Activated T-cell treated with anti-CD3 and anti-CD28 coated beads, Interleukin-2, amount 50 U/mL, for 1 hour (primary cell): Measurements from ENCODE around the gene DPH7.
A peak's percentile ranks its signal among the peaks of the same experiment; 100 is the strongest.
"Not testable (repeated sequence)": the region's sequence is repeated elsewhere in the genome, so short reads cannot be mapped to it uniquely, and the experiment has no call there.

ENCODE experiments used
- DNase-seq: peaks from one replicate; pipeline ENCODE4 v3.0.0-alpha.2; 2020

Gene DPH7

GRCh38 chr9:137580209-137580953 is 1.7 kb upstream of the DPH7 start:
- DNase-seq, result no peak

- no peak for DNase-seq
These were observed 507 bp upstream of the DPH7 start for GRCh38 chr9:137579259-137579604.

- no peak for DNase-seq
These were observed 2.9 kb downstream of the DPH7 start for GRCh38 chr9:137575716-137576411.

GRCh38 chr9:137575364-137575715 is 3.4 kb downstream of the DPH7 start:
- DNase-seq, result no peak

- no peak for DNase-seq
These were observed 4.5 kb downstream of the DPH7 start for GRCh38 chr9:137574192-137574591.

GRCh38 chr9:137570566-137570965 is 8.2 kb downstream of the DPH7 start:
- DNase-seq, result no peak

- DNase-seq, result no peak
These were observed 9.0 kb downstream of the DPH7 start for GRCh38 chr9:137569609-137570203.

GRCh38 chr9:137568445-137568844 is 10.3 kb downstream of the DPH7 start:
- not testable (repeated sequence) for DNase-seq

- no peak for DNase-seq
These were observed 13.8 kb downstream of the DPH7 start for GRCh38 chr9:137564817-137565411.

GRCh38 chr9:137564134-137564533 is 14.6 kb downstream of the DPH7 start:
- DNase-seq, result no peak

GRCh38 chr9:137558127-137558526 is 20.6 kb downstream of the DPH7 start:
- DNase-seq, result no peak

GRCh38 chr9:137556069-137556838 is 22.5 kb downstream of the DPH7 start:
- no peak for DNase-seq

- no peak for DNase-seq
These were observed 23.5 kb downstream of the DPH7 start for GRCh38 chr9:137555179-137555578.

GRCh38 chr9:137554349-137554748 is 24.4 kb downstream of the DPH7 start:
- DNase-seq, result no peak

GRCh38 chr9:137553654-137554053 is 25.1 kb downstream of the DPH7 start:
- not testable (repeated sequence) for DNase-seq

- no peak for DNase-seq
These were observed 26.5 kb downstream of the DPH7 start for GRCh38 chr9:137552022-137552768.

- peak; percentile 86 for DNase-seq
These were observed 27.3 kb downstream of the DPH7 start, which contains the start of gene MRPL41 for GRCh38 chr9:137551264-137552021. Gene MRPL41 (plus strand): TSS chr9:137551879. CDS start chr9:137552082, 203 bp downstream.

GRCh38 chr9:137550958-137551263 is 27.8 kb downstream of the DPH7 start:
- DNase-seq, result not testable (repeated sequence)

GRCh38 chr9:137550231-137550621 is 28.5 kb downstream of the DPH7 start, which contains the start of gene PNPLA7:
Gene PNPLA7 (minus strand): TSS chr9:137550402. CDS start chr9:137550197, 205 bp downstream.
- peak; percentile 55 for DNase-seq

GRCh38 chr9:137547687-137548543 is 30.8 kb downstream of the DPH7 start:
- DNase-seq, result no peak
